ENCODE measurements around the gene SOD1.
A peak's percentile ranks its signal among the peaks of the same experiment; 100 is the strongest.
"Not testable (repeated sequence)": the region's sequence is repeated elsewhere in the genome, so short reads cannot be mapped to it uniquely, and the experiment has no call there.

SOD1 gene

DNA sequence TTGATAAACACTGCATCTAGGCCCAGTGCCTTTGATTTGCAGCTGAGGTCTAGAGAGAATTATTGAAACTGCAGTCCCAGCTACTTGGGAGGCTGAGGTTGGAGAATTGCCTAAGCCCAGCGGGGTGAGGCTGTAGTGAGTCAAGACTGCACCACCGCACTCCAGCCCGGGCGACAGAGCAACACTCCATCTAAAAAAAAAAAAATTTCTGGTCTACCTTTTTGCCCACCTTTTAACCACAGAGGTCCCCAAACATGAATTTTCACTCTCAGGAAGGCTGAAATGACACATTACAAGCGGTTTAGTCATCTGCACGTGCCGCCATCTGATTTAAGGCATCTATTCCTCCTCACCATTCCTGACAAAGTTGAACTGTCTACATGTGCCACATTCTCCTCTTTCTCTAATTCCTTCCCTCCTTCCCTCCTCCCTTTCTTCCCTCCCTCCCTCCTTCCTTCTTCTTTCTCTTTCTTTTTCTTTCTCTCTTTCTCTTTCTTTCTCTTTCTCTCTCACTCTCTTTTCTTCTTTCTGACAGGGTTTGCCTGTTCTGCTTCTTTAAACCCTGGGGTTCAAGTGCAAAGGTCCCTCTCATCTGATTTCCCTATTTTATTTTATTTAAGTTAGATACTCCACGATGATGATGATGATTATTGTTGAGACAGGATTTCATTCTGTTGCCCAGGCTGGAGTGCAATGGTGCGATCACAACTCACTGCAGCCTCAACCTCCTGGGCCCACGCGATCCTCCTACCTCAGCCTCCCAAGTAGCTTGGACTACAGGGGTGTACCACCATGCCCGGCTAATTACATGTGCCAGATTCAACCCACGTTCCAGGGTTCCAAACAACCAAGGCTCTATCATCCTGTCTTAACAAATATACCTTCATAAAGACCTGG is 3.0 kb upstream of the SOD1 start:
- peak; percentile 64 to 77 for DNase-seq

DNA sequence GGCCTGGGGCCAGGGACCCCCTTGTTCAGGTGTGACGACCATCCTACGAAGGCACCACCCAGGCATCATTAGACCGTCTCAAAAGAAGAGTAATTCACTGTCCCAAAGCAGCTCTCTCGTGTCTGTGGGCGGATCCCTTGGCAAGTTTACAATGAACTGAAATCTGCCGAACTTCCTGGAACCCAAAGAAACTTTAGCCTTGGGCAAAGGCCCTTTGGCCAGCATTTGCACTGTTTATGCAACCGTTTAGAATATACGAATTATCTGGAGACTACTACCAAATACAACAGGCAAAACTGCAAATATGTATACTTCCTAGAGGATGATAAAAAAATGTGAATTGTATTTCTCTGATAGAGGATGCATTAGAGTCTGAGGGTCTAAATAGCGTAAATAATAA is 1.4 kb upstream of the SOD1 start:
- no peak for DNase-seq

DNA sequence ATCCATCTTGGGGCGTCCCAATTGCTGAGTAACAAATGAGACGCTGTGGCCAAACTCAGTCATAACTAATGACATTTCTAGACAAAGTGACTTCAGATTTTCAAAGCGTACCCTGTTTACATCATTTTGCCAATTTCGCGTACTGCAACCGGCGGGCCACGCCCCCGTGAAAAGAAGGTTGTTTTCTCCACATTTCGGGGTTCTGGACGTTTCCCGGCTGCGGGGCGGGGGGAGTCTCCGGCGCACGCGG is 282 bp upstream of the SOD1 start:
- DNase-seq = no peak

DNA sequence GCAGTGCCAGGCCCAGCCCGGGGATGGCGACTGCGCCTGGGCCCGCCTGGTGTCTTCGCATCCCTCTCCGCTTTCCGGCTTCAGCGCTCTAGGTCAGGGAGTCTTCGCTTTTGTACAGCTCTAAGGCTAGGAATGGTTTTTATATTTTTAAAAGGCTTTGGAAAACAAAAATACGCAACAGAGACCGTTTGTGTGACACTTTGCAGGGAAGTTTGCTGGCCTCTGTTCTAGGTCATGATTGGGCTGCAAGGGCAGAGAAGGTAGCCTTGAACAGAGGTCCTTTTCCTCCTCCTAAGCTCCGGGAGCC is 719 bp downstream of the SOD1 start:
- no peak for DNase-seq

DNA sequence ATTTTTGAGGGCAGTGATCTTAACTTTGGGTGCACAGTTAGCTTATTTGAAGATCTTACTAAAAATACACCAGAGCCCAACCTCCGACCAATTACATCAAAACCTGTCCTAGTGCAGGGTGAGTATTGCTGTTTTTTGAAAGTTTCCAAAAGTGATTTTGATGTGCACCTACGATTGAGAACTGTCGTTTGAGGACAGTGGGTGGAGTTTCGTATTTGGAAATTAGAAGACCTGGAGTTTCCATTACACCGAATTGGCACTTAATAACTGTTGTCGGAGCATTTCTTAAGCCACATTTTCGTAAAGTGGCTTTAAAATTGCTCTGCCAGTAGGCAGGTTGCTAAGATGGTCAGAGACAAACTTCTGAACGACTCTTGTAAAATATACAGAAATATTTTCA is 1.1 kb downstream of the SOD1 start:
- no peak for DNase-seq

DNA sequence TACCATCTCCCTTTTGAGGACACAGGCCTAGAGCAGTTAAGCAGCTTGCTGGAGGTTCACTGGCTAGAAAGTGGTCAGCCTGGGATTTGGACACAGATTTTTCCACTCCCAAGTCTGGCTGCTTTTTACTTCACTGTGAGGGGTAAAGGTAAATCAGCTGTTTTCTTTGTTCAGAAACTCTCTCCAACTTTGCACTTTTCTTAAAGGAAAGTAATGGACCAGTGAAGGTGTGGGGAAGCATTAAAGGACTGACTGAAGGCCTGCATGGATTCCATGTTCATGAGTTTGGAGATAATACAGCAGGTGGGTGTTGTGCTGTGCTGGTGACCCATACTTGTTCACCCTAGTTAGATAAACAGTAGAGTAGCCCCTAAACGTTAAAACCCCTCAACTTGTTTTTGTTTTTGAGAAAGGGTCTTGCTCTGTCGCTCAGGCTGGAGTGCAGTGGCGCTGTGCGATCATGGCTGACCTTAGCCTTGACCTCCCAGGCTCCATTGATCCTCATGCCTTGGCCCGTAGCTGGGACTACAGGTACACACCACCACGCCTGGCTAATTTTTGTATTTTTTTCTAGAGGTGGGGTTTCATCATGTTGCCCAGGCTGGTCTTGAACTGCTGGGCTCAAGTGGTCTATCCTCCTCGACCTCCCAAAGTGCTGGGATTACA is 4.2 kb downstream of the SOD1 start:
- DNase-seq = no peak

- peak; percentile 45 to 47 for DNase-seq
These were observed 5.9 kb downstream of the SOD1 start for GRCh38 chr21:31665397-31665796.

- DNase-seq = not testable (repeated sequence)
These were observed 6.4 kb downstream of the SOD1 start for GRCh38 chr21:31665869-31666268.

DNA sequence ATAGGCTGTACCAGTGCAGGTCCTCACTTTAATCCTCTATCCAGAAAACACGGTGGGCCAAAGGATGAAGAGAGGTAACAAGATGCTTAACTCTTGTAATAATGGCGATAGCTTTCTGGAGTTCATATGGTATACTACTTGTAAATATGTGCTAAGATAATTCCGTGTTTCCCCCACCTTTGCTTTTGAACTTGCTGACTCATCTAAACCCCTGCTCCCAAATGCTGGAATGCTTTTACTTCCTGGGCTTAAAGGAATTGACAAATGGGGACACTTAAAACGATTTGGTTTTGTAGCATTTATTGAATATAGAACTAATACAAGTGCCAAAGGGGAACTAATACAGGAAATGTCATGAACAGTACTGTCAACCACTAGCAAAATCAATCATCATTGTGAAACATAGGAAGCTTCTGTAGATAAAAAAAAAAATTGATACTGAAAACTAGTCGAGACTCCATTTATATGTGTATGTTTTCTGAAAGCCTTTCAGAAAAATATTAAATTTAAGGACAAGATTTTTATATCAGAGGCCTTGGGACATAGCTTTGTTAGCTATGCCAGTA is 7.0 kb downstream of the SOD1 start:
- no peak for DNase-seq

DNA sequence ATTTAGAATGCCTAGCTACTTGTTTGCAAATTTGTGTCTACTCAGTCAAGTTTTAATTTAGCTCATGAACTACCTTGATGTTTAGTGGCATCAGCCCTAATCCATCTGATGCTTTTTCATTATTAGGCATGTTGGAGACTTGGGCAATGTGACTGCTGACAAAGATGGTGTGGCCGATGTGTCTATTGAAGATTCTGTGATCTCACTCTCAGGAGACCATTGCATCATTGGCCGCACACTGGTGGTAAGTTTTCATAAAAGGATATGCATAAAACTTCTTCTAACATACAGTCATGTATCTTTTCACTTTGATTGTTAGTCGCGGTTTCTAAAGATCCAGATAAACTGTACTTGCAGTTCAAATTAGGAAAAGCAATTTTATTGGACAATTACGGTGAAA is 7.6 kb downstream of the SOD1 start:
- DNase-seq = no peak

- DNase-seq = no peak
These were observed 8.1 kb downstream of the SOD1 start for GRCh38 chr21:31667639-31668038.

DNA sequence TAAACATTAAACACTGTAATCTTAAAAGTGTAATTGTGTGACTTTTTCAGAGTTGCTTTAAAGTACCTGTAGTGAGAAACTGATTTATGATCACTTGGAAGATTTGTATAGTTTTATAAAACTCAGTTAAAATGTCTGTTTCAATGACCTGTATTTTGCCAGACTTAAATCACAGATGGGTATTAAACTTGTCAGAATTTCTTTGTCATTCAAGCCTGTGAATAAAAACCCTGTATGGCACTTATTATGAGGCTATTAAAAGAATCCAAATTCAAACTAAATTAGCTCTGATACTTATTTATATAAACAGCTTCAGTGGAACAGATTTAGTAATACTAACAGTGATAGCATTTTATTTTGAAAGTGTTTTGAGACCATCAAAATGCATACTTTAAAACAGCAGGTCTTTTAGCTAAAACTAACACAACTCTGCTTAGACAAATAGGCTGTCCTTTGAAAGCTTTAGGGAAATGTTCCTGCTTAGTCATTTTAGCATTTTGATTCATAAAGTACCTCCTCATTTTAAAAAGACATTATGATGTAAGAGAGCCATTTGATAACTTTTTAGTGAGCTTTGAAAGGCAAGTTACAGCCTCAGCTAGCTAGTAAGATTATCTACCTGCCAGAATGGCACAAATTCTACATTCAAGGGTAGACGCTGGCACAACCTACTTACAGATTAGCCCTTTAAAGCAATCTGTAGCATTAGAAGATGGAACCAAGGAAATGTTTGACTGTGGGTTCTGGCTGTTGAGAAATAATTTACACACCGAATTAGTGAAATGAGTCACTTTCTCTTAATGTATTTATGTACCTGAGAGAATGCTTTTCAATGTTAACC is 9.4 kb downstream of the SOD1 start:
- DNase-seq = no peak

DNA sequence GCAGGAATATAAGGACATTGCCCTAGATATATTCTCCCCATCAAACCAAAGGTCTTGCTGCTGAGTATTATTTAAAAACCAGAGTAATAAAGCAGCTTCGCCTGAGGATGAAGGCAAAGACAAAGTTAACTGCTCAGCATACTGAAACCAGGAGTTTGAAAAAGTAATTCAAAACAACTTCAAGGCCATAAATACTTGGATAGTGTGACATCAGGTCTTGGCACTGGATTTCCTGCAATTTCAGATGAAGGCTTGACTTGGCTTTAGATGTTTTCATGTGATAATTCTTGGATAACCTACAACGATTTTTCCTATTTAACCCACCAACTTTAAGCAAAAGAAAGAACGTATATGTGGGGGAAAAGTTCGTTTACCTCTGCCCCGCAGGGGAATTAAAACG is 10.6 kb downstream of the SOD1 start:
- no peak for DNase-seq

DNA sequence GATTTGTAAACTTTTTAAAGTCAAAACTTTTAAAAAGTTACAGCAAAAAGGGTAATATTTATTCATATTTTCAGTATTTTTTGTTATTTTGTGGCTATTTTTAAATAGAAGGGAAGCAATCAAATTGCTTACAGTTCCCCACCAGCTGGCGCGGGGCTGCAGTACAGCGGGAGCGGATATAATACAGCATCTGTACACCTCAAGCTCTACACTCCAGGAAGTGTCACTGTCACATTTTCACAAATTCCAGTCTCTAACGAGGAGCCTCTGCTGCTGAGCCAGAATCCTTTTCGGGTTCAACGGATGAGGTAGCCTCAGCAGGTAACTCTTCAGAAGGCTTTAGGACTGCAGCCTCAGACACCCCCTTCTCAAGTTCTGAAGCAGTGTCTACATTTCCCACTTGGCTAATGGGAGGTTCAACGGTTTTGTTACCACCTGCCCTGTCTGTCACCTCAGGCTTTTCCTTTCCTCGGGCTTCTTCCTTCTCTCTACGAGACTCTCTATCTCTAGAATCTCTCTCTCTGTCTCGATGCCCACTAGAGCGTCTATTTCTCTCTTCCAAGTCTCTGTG is 11.7 kb downstream of the SOD1 start:
- DNase-seq = no peak

DNA sequence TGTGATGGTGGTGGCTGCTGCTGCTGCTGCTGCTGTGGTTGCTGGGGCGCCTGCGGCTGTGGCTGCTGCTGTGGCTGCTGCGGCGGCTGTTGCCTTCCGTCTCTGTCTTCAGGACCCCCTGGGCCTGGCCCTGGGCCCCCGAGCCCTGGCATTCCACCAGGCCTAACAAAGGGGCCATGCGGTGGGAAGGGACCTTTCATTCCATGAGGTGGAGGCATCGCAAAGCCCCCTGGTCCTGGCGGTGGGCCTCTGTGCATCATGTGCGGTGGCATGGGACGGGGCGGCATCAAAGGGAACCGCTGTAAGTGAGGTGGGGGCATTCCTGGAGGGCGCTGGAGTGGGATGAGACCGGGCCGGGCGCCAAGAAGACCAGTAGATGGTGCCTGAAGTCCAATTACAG is 12.4 kb downstream of the SOD1 start:
- no peak for DNase-seq

DNA sequence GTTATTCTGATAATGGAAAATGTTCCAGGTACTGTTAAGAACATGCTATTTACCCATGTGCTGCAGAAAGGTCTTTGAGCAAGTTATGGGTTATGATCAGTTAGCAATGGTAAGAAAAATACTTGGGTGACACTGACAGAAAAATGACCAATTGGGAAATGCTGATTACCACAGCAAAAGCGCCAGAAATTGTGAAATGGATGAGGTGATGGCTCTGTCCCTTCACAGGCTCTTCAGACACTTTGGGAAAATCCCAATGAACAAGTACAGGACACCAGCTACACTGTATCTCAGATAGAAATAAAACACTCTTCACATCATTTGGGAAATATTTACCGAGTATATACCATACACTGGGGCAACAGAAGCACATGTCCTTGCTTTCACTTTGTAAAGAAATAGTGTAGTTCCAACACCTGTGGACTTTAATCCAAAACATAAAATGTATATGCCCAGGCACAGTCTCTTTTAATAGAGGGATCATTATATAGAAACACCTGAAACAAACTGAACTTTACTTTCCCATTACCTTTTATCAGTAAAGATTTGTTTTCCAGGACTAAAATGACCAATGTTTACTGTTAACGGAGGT is 13.9 kb downstream of the SOD1 start:
- DNase-seq = no peak

GRCh38 chr21:31675318-31675717 is 15.8 kb downstream of the SOD1 start:
- DNase-seq = no peak

GRCh38 chr21:31675960-31676359 is 16.5 kb downstream of the SOD1 start:
- no peak for DNase-seq

DNA sequence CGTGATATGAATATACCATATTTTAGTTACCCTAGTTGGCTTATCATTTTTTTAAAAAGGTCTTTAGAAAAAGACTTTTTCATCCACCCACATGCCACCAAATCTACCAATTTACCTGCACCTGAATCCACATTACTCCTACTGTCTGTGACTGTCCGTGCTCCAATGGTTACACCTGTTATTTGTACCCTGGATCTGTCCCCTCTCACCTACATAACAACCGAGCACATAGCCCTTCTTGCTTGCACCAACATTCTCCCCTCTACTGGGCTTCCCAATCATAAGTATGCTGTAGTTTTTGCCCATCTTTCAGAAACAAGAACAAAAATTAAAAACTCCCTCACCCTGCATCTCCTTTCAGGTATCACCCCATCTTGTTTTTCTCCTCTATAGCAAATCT is 17.6 kb downstream of the SOD1 start:
- no peak for DNase-seq

DNA sequence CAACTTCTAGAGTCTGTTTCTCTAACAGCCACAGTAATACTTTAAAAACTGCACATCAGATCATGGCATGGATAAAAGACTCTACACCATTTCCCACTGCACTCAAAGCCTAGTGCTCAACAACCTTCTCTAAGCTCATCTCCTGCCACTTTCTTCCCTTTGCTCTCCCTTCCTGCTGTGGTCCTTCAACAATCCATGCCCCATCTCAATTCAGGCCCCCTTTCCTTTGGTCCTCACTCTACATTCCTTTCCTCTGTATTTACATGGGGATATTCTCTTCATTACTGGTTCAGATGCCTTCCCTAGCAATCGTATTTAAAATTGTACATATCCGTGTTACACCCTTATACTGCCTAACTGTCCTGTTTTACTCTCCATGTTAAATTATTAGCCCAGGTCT is 19.0 kb downstream of the SOD1 start:
- DNase-seq = no peak

- DNase-seq = no peak
These were observed 23.1 kb downstream of the SOD1 start for GRCh38 chr21:31682620-31683019.

DNA sequence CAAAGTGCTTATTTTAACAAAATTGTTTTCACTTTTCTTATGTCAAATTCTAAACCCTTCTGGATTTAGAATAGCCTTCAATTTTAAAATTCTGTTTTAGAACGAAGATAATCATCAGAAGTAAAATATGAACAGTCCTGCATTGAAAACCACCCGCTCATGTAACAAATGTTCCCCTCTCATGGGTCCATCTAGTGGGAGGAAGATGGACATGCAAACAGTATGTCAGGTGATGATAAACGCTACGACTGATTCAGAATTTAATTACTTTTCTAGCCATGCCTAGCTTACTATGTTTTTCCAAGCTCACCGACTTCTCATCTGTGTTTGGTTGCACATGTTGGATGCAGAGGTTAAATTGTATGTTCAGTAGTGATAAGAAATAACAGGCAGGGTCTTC is 23.5 kb downstream of the SOD1 start:
- no peak for DNase-seq

DNA sequence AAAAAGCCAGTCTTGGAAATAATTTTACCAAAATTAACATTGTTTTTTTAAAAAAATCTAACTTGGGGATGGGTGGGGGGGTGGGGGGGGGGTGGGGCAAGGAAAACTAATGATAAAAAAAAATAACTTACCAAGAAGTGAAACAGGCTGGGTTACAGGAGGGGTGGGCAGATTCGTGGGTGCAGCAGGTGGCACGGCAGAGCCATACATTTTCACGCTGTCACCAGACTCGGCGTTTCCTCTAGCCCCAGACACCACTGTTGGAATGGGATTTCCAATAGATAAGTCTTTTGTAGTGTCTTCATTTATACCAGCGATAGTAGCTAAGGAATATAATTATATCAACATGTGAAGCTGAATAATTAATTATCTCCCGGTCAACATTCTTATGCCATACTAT is 25.4 kb downstream of the SOD1 start:
- no peak for DNase-seq

All from activated T-cell treated with anti-CD3 and anti-CD28 coated beads, Interleukin-2, amount 50 U/mL, for 48 hours (primary cell).